ENCODE results near the gene CFAP61.

The CFAP61 gene

DNA sequence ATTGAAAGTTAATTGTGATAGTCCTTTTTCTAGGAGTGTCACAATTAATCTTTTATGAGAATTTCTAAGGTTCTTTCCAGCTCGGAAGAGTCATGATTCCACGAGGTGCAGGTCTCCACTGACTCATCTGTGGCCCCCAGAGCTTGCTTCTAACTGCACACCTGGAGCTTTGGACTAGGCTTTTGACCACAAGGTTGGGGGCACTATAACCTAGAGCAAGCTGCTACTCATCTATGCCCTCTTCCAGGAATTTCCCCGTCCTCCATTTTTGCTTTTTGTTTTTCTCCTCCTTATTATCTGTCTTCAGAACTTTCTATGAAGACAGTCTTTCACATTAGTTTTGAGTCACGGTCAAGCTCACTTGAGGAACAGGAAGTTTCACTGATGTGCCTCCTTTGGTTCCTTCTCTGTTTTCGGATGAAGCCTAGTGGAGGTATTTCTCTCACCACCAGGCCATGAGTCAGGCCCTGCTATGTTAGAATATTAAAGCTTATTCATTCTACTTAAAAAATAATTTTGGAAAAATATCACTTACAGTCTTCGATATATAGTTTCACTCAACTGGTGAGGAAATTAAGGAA lies 196.4 kb downstream of the CFAP61 start:
- DNase-seq = no peak

DNA sequence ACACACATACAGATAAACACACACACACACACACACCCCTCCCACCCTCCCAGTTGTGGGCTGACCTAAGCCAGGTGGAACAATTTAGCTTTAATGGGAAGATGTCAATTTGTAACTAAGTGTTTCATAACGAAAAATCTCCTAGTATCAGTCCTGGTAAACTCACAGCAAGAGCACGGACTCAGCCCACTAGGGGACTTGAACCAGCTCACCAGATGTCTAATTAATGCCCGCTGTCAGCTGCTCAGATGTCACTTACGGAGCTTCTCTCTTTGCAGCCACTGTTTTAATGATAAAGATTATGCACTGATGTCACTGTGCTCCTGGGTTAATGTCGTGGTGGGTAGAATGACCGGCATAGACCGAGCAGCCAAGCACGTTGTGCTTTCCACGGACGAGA lies 199.0 kb downstream of the CFAP61 start:
- DNase-seq = no peak

DNA sequence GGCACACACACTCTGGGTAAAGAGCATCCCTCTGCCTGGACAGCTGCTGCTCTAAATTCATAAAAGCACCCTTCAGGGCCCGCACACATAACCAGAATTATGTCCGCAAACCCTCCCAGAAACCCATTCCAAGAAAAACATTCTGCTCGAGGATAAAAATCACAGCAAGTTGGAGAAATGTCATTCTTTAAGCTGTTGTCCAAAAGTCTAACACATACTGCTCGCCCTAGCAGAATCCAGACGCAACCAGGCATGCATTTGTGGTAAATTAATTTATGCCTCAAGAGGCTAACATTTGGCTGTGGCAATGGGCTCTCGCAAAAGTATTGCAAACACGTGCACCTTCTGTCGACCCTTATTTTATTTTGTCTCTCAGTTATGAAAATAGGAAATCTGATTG lies 199.5 kb downstream of the CFAP61 start:
- no peak for DNase-seq

DNA sequence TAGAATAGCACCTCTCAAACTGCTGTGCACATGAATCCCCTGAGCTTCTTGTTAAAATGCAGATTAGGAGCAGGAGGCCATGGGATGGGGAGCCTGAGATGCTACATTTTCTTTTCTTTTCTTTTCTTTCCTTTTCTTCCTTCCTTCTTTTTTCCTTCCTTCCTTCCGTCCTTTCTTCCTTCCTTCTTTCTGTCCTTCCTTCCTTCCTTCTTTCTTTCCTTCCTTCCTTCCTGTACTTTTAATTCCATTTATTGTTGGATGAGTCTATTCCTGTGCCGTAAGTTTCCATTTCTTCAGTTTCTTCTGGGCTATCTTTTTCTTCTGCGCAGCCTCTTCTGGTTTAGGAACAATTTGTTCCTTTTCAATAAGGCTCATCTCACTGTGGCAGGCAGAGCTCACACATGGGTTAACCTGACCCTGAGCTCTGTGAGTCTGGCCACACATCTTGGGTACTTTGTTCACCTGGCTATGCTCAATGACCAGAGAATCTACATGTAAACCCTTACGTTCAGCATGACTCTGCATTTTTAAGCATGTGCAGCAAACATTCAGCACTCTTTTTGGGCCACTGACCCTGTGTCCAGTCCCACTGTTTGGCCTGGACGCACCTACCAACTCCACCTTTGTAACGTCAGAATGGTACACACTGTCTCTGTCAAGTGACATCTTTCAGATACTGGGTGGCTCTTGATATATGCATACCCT lies 200.9 kb downstream of the CFAP61 start:
- DNase-seq = no peak

DNA sequence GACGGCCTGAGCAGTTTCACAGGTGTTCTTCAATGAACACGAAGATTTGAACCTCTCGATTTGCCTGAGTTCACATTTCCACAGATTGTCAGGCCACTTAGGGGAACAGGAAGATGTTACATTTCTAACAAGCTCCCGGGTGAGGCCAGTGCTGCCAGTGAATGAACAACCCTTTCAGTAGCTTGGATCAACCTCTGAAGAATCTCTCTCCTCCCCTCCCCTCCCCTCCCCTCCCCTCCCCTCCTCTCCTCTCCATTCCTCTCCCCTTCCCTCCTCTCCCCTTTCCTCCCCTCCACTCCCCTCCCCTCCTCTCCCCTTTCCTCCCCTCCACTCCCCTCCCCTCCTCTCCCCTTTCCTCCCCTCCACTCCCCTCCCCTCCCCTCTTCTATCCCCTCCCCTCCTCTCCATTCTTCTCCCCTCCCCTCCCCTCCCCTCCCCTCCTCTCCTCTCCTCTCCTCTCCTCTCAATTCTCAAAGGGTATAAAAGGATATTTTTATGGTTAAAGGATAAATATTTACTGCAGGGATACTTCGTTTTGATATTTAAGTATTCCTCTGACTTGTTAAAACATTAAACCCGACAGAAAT lies 201.5 kb downstream of the CFAP61 start:
- DNase-seq = no peak

DNA sequence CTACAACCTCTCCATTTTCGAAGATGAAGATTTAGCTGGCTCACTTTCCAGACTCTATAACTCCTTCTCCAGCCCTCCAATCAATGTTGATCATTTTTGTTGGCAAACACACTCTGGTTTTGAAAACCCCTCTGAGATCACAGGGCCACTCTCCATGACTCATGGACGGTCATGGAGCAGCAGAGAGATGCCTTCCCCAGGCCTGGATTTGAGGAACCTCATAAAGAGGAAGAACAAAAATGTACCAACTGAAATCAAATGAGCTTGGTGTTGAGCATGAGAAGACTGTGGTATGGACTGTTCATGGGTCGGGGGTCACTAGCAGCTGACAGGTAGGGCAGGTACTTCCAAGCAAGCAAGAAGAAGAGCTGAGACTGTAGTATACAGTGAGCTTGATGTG lies 202.8 kb downstream of the CFAP61 start:
- DNase-seq = no peak

DNA sequence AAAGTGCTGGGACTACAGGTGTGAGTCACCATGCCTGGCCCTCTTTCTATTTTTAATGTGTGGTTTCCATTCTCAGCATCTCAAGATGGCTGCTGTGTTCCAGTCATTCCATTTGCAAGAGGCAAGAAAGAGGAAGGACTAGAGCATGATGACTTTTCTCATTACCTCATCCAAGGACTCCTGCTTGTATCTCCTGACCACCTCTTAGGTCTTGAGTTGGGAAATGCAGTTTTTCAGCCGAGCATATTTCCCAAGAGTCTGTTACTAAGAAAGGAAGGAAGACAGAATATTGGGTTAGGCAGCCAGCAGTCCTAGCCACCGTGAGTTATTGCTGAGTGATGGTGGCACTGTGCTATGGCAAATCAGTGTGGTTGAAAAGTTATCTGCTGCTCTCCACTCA lies 207.2 kb downstream of the CFAP61 start:
- no peak for DNase-seq

DNA sequence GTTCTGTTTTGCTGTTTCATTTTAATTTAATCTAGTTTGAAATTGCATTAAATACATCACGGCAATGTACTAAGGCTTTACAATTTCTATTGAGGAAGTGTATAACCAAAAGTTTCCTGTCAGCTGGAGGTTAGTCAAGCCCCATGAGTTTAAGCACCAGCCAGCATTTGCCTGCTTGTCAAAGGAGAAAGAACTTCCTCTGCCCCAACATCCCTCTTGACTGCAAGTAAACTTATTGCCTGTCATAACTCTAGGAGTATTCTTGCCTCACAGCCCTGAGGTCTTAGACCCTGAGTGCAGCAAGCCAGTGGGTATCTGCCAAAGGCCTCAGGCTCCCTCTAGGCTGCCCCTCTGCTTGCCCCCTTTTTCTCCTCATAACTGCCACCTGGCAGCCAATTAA lies 208.8 kb downstream of the CFAP61 start:
- no peak for DNase-seq

DNA sequence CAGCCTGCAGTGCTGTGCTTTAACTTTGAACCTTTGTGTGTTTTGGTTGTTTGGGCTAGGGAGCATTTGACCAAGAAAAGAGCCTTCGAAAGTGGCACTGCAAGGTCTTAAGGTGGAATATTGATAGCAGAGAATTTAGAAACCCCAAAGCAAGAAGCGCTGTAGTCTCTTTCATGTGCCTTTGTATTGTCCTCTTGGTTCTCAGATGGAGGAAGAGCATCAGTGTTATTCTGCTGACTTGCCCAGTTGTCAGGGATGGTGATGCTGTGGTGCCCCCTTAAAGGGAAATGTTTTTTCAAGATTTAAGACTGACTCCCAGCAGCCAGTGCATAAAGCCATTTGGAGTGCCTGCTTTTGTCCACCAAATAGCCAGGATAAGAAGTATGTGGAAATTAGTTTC lies 212.9 kb downstream of the CFAP61 start:
- no peak for DNase-seq

DNA sequence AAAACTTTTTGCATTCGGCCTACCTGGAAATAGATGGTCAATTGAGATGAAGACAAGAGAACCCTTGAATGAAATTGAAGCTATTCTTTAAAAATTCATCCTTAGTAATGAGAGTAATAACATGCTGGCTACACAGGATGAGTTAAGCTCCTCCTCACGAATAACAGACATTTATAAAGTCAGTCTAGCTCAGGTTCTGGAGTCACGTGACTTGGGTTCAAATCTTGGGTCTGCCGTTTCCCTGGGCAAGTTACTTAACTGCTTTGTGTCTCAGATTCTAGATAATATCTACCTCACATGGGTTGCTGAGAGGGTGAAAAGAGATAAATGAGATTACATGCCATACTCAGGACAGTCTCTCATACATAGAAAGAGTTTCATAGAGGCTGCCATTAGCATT lies 214.2 kb downstream of the CFAP61 start:
- no peak for DNase-seq

DNA sequence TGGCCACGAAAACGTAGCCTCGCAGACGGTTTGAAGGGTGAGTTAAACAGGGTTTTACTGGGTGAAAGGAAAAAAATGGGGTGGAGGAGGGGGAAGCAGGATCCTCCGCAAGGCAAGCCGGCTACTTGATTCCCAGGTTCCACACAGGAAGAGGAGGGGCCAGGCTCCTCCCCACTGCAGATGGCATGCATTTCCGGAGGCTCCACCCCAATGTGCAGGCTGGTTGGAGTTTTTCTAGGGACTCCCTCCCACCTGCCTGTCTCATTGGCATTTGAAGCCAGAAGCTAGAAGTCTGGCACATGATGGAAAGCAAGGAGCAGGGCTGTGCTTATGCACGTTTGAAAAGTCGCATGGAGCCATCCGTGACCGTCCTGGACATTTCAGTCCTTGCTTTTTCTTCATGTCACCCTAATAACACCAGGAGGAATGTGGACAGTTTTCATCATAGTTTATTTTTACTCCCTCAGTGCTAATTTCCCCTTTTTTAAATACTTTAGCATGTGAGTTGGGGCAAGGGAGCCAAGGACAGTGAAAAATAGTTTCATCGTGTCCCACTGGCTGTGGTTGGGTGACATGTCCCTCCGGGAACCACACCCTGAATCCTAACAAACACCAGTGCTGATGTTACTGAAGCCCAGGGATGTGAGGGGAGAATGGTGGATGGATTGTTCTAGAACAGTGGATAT lies 215.5 kb downstream of the CFAP61 start:
- DNase-seq = no peak

DNA sequence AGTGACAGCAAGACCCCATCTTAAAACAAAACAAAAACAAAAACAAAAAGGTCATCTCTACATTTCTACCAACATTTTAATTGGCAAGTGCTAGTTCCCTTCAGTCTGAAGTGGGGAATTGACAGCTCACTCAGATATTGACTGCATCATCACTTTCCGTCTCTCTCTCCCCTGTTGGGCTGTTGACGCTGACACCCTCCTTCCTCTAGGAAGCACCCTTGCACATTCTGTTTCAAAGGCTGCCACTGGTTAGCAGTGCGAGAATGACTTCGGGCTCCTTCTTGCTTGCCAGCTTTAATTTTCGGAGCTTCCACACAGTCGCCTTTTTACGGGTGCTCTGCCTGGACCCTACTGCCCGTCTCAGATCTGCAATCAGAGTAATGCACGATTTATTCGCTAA lies 218.9 kb downstream of the CFAP61 start:
- no peak for DNase-seq

DNA sequence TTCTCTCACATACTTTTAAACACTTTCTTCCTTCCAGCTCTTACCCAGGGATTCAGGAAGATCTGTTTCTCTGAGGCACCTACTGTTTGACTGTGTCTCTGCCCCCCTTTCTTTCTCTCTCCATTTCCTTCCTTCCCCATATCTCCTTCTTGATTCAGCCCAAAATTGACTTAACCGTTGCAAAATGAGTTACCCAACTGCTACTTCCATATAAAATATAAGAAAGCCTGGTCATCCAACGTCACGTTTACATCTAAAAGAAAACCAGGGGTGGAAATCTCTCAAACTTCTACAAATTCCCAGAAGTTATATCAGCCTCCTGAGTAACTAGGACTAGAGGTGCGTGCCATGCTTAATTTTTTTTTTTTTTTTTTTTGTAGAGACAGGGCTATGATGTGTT lies 220.4 kb downstream of the CFAP61 start:
- no peak for DNase-seq

DNA sequence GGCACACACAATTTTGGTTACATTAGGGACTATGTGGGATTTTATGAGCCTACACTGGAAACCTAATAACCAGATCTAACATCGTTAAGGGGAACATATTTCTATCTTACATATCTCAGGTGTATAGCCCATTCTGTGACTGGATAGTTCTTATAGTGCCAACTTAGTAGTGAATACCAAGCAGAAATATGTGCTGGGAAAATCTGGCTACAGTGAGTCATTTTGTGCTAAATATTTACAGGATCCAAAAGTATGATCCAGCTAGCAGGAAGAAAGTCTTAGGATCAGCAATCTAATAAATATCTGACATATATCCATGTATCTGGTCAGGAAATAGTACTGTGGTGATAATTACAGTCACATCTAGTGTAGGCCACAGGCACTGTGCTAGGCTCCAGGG lies 221.0 kb downstream of the CFAP61 start:
- no peak for DNase-seq

DNA sequence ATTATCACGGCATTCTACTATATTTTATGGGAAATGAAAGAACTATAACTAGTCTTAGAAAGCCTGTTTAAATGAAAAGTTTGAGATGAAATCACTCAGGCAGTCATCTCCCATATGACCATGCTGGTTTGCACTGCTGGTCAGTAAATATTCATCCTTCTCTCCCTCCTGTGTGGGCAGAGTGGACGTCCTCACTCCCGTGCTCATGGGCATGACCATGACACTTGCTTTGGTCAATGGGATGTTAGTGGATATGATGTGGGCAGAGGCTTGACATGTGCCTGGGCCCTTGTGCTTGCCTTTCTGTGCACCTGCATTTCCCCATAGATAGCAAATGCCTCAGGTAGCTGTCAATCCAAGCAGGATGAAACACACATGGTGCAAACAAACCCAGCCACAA lies 222.5 kb downstream of the CFAP61 start:
- no peak for DNase-seq

DNA sequence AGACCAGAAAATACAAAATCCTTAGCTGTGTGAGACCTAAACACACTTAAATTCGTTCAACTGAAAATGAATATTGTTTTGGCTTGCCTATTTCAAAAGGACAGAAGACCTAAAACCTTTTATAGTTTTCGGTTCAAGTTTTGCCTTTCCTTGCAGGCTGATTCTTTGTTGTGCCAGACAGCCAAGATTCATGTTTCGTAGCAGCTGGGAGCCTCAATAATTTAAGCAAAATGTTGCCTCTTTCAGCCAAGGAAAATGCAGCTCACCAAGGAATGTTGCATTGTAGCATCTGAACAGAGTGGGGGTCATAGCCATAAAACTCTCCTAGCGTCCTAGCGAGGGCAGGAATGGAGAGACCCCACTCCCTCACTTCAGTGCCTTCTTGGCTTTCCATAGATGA lies 223.3 kb downstream of the CFAP61 start:
- no peak for DNase-seq

DNA sequence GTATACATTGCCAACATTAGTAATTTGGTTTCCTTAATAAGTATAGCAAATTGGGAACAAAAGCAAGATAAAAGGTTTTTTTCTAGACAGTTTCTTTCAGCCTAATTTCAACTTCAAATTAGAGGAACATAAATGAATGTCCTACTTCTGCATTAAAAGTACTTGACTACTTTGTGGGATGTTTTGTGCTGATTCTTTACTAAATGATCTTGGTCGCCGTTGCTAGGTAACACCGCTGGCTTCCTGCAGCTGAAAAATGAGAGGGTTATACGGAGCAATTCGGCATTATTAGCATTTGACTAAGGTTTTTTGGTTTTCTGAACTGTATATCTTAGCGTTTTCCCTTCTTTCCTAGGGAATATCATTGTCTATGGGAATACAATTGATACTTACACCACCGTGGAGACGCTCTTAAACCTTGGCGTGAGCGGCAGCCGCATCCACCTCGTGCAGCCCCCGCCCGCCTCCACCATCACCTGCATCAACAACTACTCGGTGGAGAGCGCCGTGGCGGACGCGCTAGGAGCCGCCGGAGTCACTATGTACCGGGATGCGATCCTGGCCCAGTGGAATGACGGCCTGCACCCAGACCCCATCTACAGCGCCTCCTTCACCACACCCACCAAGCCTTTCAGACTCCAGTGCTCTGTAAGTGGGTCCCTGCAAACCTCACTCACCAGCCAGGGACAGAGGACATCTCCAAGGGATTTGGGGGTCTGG lies 224.6 kb downstream of the CFAP61 start:
- no peak for DNase-seq

DNA sequence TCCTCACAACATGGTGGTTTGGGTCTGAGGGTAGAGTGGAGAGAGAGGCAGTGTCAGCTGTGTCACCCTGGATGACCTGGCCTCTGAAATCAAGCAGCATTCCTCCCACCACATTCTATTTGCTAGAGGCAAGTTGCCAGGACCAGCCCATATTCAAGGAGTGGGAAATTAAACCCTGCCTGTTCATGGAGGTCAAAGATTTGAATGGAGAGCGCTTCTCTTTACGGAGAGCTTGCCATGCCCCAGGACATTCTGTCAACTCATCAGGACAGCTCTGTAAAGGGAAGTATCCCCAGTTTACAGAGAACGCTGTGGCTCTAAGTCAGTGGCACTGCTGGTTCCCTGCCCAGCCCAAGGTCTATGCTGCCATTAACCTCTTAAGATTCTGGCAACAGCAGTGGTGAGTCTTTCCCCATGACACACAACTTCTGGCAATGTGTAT lies 225.6 kb downstream of the CFAP61 start:
- DNase-seq = no peak

DNA sequence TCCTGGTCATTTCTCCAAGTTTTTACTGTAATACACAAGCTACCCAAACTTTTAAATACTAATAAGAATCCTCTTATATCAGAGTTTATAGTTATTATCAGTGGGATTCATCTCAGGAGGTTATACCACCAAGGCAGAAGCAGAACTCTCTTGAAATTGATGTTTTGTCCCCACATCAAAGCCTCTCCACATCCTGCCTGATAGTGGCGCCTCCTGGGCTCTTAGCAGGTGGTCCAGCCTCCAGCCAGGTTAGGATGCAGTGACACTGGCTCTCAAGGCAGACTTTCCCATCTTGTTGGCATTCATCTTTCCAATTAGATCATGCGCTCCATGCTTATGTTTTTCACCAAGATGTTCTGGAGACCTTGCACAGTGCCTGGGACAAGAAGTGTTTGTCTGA lies 233.7 kb downstream of the CFAP61 start:
- DNase-seq = no peak

DNA sequence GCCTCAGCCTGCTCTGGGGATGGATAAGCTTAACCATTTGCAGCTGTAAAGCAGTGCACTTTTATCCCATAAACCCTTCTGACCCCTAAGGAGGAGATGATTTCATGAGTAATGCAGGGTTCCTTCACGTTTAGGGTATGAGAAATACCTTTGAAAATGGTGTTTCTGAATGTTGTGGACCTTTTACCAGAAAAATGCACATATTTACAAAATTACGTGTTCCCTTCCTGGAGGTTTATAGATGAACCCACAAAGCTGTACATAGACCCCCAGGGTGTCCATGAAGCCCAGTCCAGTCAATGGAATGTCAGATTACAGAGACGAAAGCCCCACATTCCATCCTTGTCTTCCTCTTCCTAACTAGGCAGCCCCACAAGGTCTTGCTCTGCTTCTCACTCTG lies 237.0 kb downstream of the CFAP61 start:
- no peak for DNase-seq

DNA sequence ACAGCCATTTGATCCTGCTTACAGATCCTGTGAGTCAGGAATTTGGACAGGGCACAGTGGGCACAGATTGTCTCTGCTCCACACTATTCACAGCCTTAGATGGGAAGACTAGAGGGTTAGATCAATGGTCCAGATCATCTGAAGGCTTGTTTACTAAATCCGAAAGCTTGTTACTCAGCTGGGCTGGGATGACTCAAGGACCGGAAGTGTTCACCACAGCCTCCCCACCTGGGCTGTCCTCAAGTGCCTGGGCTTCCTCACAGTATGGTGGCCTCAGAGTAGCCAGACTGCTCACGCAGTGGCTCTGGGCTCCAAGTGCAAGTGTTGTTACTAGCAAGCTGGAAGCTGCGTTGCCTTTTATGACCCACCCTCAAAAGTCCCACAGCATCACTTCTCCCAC lies 240.1 kb downstream of the CFAP61 start:
- DNase-seq = no peak

DNA sequence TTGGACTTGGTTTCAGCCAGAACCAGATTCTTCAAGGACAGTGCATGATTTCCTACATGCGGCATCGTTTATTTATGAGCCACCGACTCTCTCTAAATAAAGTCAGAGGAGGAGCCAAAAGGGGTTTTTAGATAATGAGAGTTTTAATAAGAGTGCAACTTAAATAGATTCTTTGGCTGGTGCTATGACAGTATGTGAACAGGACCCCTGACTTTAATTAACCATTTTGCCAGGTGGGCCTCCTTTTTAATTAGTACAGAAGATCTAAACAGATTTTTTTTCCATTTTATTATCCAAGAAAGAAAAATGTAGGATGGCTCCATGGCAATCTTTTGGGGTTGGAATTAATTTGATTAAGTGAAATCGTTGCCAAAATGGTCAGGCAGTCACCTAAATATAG lies 240.8 kb downstream of the CFAP61 start:
- DNase-seq = no peak

DNA sequence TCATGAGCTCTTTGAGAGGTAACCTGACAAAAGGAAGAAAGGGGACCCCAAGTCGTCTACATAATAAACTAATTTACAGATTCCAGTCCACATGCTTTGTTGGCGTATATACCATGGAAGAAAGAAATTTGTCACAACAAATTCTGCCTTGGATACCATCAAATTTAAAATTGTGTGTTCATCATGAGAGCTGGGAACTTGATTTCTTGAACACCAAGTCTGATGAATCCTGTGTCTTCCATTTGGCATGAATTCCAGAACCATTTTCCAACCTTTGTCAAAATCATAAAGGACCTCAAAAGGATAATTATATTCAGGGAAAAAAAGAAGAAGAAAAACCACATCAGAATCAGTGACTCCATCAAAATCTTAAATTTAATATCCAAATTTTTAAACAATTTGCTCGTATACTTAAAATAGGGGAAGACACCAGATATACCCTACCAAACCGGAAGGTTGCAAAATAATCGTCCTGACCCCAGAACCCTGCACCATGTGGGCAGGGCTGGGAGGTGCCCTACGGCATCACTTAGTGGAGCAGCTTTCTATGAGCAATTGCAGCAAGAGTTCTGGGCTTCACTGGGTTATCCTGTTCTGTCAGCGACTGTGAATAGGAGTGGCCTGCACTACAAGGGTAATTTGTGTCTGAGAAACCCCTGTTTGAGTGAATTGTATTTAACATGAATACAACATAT lies 241.5 kb downstream of the CFAP61 start:
- DNase-seq = no peak
